ENCODE results near the gene AP1M2.
"Not testable (repeated sequence)": the region's sequence is repeated elsewhere in the genome, so short reads cannot be mapped to it uniquely, and the experiment has no call there.

AP1M2 gene

DNA sequence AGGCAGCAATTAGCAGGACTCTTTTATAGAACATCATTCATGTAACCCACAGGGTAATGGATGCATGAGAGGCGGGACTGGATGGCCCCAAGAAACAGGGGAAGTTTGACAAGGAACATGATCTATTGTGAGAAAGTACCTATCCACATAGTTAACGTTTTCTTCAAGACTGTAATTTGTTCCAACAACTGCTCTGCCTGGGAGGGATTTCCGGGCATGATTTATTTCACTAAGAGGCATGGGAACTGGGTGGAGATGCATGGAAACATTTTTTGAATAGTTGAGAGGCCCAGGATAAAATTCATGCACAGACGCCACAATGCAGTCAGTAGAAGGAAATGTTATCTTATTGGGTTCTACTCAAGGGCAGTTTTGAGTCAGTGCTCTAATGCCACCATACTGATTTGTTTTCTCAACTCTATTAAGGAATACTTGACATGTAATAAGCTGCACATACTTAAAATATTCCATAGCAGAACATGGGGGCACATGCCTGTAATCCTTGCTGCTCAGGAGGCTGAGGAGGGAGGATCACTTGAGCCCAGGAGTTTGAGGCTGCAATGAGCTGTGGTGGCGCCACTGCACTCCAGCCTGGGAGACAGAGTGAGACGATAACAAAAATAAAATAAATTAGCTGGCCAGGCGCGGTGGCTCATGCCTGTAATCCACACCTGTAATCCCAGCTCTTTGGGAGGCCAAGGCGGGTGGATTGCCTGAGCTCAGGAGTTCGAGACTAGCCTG lies 53.3 kb downstream of the AP1M2 start:
- no peak for DNase-seq

DNA sequence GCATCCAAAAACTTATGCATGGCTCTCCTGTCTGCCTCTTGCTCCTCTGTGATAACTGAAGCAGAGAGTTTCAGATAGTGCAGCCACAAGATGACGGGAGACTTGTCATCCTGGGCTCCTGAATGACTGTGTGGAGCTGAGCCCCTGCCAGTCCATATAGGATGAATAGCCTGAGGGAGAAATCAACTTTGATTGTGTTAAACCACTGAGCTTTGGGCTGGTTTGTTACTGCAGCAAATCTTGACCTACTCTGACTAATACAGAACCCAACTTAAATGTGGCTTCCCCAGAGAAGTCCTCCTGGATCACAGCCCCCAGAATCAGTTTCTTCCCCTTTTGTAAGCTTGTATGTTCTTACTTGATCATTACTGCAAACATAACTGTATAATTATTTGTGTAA lies 54.7 kb downstream of the AP1M2 start:
- no peak for DNase-seq

DNA sequence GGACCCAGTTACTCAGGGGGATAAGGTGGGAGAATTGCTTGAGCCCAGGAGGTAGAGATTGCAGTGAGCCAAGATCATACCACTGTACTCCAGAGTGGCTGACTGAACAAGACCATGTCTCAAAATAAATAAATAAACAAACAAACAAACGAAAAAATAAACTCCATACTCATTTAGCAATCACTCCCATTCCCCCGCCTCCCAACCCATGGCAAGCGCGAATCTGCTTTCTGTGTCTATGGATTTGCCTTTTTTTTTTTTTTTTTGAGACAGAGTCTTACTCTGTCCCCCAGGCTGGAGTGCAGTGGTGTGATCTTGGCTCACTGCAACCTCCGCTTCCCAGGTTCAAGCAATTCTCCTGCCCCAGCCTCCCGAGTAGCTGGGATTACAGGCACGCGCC lies 60.2 kb downstream of the AP1M2 start:
- not testable (repeated sequence) for DNase-seq

DNA sequence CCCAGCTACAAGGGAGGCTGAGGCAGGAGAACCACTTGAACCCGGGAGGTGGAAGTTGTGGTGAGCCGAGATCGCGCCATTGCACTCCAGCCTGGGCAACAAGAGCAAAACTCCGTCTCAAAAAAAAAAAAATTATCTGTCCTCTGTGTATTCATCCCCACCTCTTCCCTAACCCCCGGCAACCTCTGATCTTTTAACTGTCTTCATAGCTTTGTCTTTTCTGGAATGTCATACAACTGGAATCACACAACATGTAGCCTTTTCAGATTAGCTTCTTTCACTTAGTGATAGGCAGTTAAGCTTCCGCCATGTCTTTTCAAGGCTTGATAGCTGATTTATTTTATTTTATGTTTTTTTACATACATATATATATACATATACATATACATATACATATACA lies 61.5 kb downstream of the AP1M2 start:
- DNase-seq = no peak

DNA sequence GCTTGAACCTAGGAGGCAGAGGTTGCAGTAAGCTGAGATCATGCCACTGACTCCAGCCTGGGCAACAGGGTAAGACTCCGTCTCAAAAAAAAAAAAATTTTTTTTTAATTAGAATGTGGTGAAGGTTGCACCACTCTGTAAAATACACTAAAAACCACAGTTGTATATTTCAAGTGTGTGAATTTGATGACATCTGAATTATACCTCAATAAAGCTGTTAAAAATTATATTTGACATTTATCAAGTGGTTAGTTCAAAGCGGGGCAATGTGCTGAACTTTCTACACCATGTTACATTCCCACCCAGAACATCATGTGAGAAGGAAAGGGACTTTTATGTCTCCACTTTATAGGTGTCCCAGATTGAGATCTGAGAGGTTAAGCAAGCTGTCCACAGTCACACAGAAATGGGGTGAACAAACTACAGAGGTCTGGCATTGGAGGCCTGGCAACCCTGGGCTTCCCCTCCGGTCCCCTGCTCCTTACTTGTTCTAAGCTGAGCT lies 63.9 kb downstream of the AP1M2 start:
- no peak for DNase-seq
